ENCODE data around the gene RASAL2. TPM values are rescaled to one million over a fixed set of nuclear protein-coding genes. Genes with fewer than 3 reads are reported as not detected.

Gene RASAL2
- total RNA-seq, 1 experiment from 2014 or later = 31.6 TPM

DNA sequence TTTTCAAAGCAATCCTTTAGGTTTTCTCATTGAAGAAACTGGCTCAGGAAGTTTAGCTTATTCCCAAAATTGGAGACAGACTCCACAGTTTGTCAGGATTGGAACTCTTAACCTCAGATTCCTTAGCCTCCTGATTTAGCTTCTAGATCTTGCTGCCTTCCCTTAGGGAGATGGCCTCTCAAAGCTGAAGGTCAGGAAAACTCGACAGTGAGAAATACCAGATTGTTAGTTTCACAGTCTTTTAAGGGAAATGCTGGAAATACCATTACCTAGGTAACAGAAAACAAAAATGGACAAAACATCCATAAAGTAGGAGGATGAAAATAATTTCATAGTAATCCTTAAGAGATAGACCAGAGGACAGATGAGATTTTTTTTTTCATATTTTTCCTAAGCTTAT is 7.8 kb downstream of the RASAL2 start:
- no peak overlapping the region for H3K4me3 ChIP-seq (ENCODE audit: low read depth in 2 of 2, low read length in 2 of 2)
- H3K4me1 ChIP-seq (ENCODE audit: control insufficient read depth, insufficient read depth, low read length) = peaks cover 41% of the 10 kb centered on the region
- ChIA-PET CTCF (interaction anchor here (0.6 kb wide), 1 partner anchor 135 kb away, joined by 6 read pairs; no protein-coding TSS in a partner anchor), POLR2A (no interaction called here)
- H3K27ac ChIP-seq (ENCODE audit: low read length) = peak overlapping the region; percentile 62
- in situ Hi-C loops (cut with HindIII; ENCODE audit: low pct_unique_long_range_greater_than_20kb, low sequenced_read_pairs) (no loop called here), intact Hi-C loops (cut with micrococcal nuclease; ENCODE audit: unreplicated experiment) (no loop called here)
- no peaks in the 10 kb centered on the region for H3K9me3 ChIP-seq (ENCODE audit: control insufficient read depth, insufficient read depth, low read depth, low read length)
- no peaks in the 10 kb centered on the region for H3K27me3 ChIP-seq (ENCODE audit: control insufficient read depth, insufficient read depth, low read length)
- H3K36me3 ChIP-seq (ENCODE audit: control insufficient read depth, insufficient read depth, low read length) = no peaks in the 10 kb centered on the region
- DNase-seq (ENCODE audit: low read depth, low spot score) (no peak), ATAC-seq (no peak)
- no TSS peak for BruUV-seq (replicated peaks)
- TF ChIP-seq, protein P1, sequence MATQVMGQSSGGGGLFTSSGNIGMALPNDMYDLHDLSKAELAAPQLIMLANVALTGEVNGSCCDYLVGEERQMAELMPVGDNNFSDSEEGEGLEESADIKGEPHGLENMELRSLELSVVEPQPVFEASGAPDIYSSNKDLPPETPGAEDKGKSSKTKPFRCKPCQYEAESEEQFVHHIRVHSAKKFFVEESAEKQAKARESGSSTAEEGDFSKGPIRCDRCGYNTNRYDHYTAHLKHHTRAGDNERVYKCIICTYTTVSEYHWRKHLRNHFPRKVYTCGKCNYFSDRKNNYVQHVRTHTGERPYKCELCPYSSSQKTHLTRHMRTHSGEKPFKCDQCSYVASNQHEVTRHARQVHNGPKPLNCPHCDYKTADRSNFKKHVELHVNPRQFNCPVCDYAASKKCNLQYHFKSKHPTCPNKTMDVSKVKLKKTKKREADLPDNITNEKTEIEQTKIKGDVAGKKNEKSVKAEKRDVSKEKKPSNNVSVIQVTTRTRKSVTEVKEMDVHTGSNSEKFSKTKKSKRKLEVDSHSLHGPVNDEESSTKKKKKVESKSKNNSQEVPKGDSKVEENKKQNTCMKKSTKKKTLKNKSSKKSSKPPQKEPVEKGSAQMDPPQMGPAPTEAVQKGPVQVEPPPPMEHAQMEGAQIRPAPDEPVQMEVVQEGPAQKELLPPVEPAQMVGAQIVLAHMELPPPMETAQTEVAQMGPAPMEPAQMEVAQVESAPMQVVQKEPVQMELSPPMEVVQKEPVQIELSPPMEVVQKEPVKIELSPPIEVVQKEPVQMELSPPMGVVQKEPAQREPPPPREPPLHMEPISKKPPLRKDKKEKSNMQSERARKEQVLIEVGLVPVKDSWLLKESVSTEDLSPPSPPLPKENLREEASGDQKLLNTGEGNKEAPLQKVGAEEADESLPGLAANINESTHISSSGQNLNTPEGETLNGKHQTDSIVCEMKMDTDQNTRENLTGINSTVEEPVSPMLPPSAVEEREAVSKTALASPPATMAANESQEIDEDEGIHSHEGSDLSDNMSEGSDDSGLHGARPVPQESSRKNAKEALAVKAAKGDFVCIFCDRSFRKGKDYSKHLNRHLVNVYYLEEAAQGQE (IDR thresholded peaks at IDR 0.05; ENCODE audit: insufficient read depth in 1 of 2, low read depth in 2 of 2, low read length in 1 of 2) = no peak
- TF ChIP-seq TCF7L2 (IDR thresholded peaks at IDR 0.05; ENCODE audit: low read depth, low read length) = no peak

DNA sequence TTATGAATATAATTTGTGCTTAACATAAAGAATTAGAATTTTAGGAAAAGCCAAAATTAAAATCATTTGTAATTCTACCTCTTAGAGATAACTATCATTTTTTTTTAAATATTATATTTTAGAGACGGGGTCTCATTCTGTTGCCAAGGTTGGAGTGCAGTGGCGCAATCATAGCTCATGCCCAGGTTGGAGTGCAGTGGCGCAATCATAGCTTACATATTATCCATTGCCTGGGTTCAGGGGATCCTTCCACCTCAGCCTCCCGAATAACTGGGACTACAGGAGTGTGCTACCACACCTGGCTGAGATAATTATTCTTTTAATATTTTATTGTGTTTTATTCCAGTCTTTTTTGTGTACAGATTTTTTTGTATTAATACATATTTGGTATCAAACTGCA is 8.3 kb downstream of the RASAL2 start:
- H3K27ac ChIP-seq (ENCODE audit: low read length) = no peak overlapping the region; the same call in 1 of the 2 replicates
- TF ChIP-seq, protein P2, sequence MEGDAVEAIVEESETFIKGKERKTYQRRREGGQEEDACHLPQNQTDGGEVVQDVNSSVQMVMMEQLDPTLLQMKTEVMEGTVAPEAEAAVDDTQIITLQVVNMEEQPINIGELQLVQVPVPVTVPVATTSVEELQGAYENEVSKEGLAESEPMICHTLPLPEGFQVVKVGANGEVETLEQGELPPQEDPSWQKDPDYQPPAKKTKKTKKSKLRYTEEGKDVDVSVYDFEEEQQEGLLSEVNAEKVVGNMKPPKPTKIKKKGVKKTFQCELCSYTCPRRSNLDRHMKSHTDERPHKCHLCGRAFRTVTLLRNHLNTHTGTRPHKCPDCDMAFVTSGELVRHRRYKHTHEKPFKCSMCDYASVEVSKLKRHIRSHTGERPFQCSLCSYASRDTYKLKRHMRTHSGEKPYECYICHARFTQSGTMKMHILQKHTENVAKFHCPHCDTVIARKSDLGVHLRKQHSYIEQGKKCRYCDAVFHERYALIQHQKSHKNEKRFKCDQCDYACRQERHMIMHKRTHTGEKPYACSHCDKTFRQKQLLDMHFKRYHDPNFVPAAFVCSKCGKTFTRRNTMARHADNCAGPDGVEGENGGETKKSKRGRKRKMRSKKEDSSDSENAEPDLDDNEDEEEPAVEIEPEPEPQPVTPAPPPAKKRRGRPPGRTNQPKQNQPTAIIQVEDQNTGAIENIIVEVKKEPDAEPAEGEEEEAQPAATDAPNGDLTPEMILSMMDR (IDR thresholded peaks at IDR 0.05) = no peak
- no peak for TF ChIP-seq SIN3A (IDR thresholded peaks at IDR 0.05; ENCODE audit: borderline replicate concordance, insufficient read depth, low read depth, low read length)
- TF ChIP-seq, protein P1 (IDR thresholded peaks at IDR 0.05; ENCODE audit: insufficient read depth in 1 of 2, low read depth in 2 of 2, low read length in 1 of 2) = no peak
- TF ChIP-seq TCF7L2 (IDR thresholded peaks at IDR 0.05; ENCODE audit: low read depth, low read length) = no peak
- TF ChIP-seq POLR2AphosphoS5 (IDR thresholded peaks at IDR 0.05; ENCODE audit: low read depth, low read length) = no peak
- no peaks in the 10 kb centered on the region for H3K9me3 ChIP-seq (ENCODE audit: control insufficient read depth, insufficient read depth, low read depth, low read length)
- intact Hi-C loops (cut with micrococcal nuclease; ENCODE audit: unreplicated experiment) = no loop called here
- BruUV-seq (replicated peaks) = no TSS peak
- in situ Hi-C loops (cut with HindIII; ENCODE audit: low pct_unique_long_range_greater_than_20kb, low sequenced_read_pairs) = no loop called here
- ChIA-PET POLR2A (no interaction called here), CTCF (no interaction called here)
- H3K4me1 ChIP-seq (ENCODE audit: control insufficient read depth, insufficient read depth, low read length) = peaks cover 36% of the 10 kb centered on the region
- DNase-seq (ENCODE audit: low read depth, low spot score) (no peak), ATAC-seq (no peak)
- H3K36me3 ChIP-seq (ENCODE audit: control insufficient read depth, insufficient read depth, low read length) = no peaks in the 10 kb centered on the region
- no peak overlapping the region for H3K4me3 ChIP-seq (ENCODE audit: low read depth in 2 of 2, low read length in 2 of 2)
- no peaks in the 10 kb centered on the region for H3K27me3 ChIP-seq (ENCODE audit: control insufficient read depth, insufficient read depth, low read length)
